HUDEP-2 (cell line): ENCODE measurements around the gene HDC.

Experiments used
- DNase-seq, 76 experiments: peaks; one replicate each; lab custom pipeline; 2025; ENCODE audit not compliant: unreplicated experiment in 76 of 76; lab: John Stamatoyannopoulos, UW

HDC gene

GRCh38 chr15:50265620-50266019 lies at the start of gene HDC:
TSS of gene HDC (minus strand) at chr15:50265726. CDS start at chr15:50265623, 103 bp downstream.
- DNase-seq = no peak

- no peak for DNase-seq
These were observed 47.1 kb upstream of the HDC start for GRCh38 chr15:50312636-50313035.

- DNase-seq = no peak
These were observed 42.3 kb upstream of the HDC start for GRCh38 chr15:50307799-50308198.

- DNase-seq = no peak
These were observed 39.3 kb upstream of the HDC start for GRCh38 chr15:50304836-50305235.

GRCh38 chr15:50302581-50302980 lies 37.1 kb upstream of the HDC start:
- DNase-seq = no peak

GRCh38 chr15:50298340-50298739 lies 32.8 kb upstream of the HDC start:
- DNase-seq = no peak

GRCh38 chr15:50295966-50296365 lies 30.4 kb upstream of the HDC start:
- no peak for DNase-seq

GRCh38 chr15:50289749-50290148 lies 24.2 kb upstream of the HDC start:
- DNase-seq = no peak

GRCh38 chr15:50287324-50288116 lies 22.0 kb upstream of the HDC start:
- DNase-seq = no peak

- DNase-seq = no peak
These were observed 15.9 kb upstream of the HDC start for GRCh38 chr15:50281427-50281826.

GRCh38 chr15:50280271-50280670 lies 14.7 kb upstream of the HDC start:
- no peak for DNase-seq

GRCh38 chr15:50278496-50278895 lies 13.0 kb upstream of the HDC start:
- no peak for DNase-seq

GRCh38 chr15:50277370-50277769 lies 11.8 kb upstream of the HDC start:
- no peak for DNase-seq

GRCh38 chr15:50275908-50276307 lies 10.4 kb upstream of the HDC start:
- no peak for DNase-seq

- DNase-seq = no peak
These were observed 9.6 kb upstream of the HDC start for GRCh38 chr15:50275091-50275490.

GRCh38 chr15:50267577-50267976 lies 2.1 kb upstream of the HDC start:
- no peak for DNase-seq

- no peak for DNase-seq
These were observed 3.0 kb downstream of the HDC start for GRCh38 chr15:50262533-50262932.

- DNase-seq = peak in 40 of 76 experiments; percentile 3 to 66 (median 28)
These were observed 3.5 kb downstream of the HDC start for GRCh38 chr15:50261981-50262380.

- DNase-seq = peak in 65 of 76 experiments; percentile 12 to 95 (median 71)
These were observed 4.5 kb downstream of the HDC start for GRCh38 chr15:50260969-50261496.

GRCh38 chr15:50259276-50259675 lies 6.2 kb downstream of the HDC start:
- no peak for DNase-seq

- DNase-seq = no peak
These were observed 7.6 kb downstream of the HDC start for GRCh38 chr15:50257924-50258323.

GRCh38 chr15:50257332-50257731 lies 8.2 kb downstream of the HDC start:
- DNase-seq = no peak
